GM23338 (cell line): ENCODE measurements around the gene TRNP1. TPM values are rescaled to one million over a fixed set of nuclear protein-coding genes. Genes with fewer than 3 reads are reported as not detected.
A peak's percentile ranks its signal among the peaks of the same experiment; 100 is the strongest.

ENCODE experiments used
- ATAC-seq: fragments of 200-7000 bp; cut with Tn5 transposase; 3 replicates; pipeline ENCODE4 v1.9.1; 2020
- DNase-seq: peaks from one replicate; pipeline ENCODE4 v3.0.0-alpha.2; 2015; ENCODE audit warnings: low spot score
- H2AFZ ChIP-seq: fragments of 200-600 bp; sonication (generic); 2 replicates; pipeline ENCODE4 v1.8.0; 2016; ENCODE audit warnings: antibody characterized with exemption, mild to moderate bottlenecking, moderate library complexity
- H3F3A ChIP-seq: fragments of 200-600 bp; sonication (generic); replicated peaks from 2 replicates; pipeline ENCODE4 v1.8.0; 2017; ENCODE audit warnings: antibody characterized with exemption, mixed run types, low read depth
- H3K27ac ChIP-seq: fragments of 200-600 bp; sonication (generic); 2 replicates; pipeline ENCODE4 v1.6.1; 2016; ENCODE audit warnings: low read depth
- H3K27me3 ChIP-seq: fragments of 200-600 bp; sonication (generic); 2 replicates; pipeline ENCODE4 v1.8.0; 2016; ENCODE audit warnings: mild to moderate bottlenecking, mixed run types, moderate library complexity; ENCODE audit not compliant: insufficient read depth
- H3K36me3 ChIP-seq: fragments of 200-600 bp; sonication (generic); 2 replicates; pipeline ENCODE4 v1.8.0; 2016; ENCODE audit warnings: mild to moderate bottlenecking; ENCODE audit not compliant: insufficient read depth
- H3K4me1 ChIP-seq: fragments of 200-600 bp; sonication (generic); 2 replicates; pipeline ENCODE4 v1.8.0; 2016; ENCODE audit warnings: mild to moderate bottlenecking, moderate library complexity; ENCODE audit not compliant: insufficient read depth
- H3K4me2 ChIP-seq: fragments of 200-600 bp; sonication (generic); 2 replicates; pipeline ENCODE4 v1.7.1; 2017; ENCODE audit warnings: mixed run types
- H3K4me3 ChIP-seq: fragments of 200-600 bp; sonication (generic); 2 replicates; pipeline ENCODE4 v1.6.1; 2016; ENCODE audit warnings: mixed run types
- H3K79me2 ChIP-seq: fragments of 200-600 bp; sonication (generic); replicated peaks from 2 replicates; pipeline ENCODE4 v1.8.0; 2017; ENCODE audit warnings: mild to moderate bottlenecking; ENCODE audit not compliant: insufficient read depth
- H3K9me2 ChIP-seq: fragments of 200-600 bp; sonication (generic); 2 replicates; pipeline ENCODE4 v1.8.0; 2017; ENCODE audit not compliant: insufficient read depth
- H4K20me1 ChIP-seq: fragments of 200-600 bp; sonication (generic); replicated peaks from 2 replicates; pipeline ENCODE4 v1.8.0; 2017; ENCODE audit warnings: mild to moderate bottlenecking; ENCODE audit not compliant: insufficient read depth
- H3K27ac Mint-ChIP-seq: 2 replicates; pipeline ENCODE4 v1.8.0; 2020; ENCODE audit warnings: inconsistent platforms, mild to moderate bottlenecking, moderate library complexity, mixed read lengths
- H3K27me3 Mint-ChIP-seq: 3 replicates; pipeline ENCODE4 v1.8.0; 2022; ENCODE audit warnings: low read depth, mild to moderate bottlenecking, moderate library complexity, mixed read lengths, inconsistent platforms; ENCODE audit not compliant: insufficient read depth, poor library complexity
- H3K36me3 Mint-ChIP-seq: 3 replicates; pipeline ENCODE4 v1.8.0; 2021; ENCODE audit warnings: low read depth, mild to moderate bottlenecking, inconsistent platforms, moderate library complexity, mixed read lengths
- H3K4me1 Mint-ChIP-seq: 3 replicates; pipeline ENCODE4 v1.8.0; 2020; ENCODE audit warnings: mild to moderate bottlenecking, inconsistent platforms, mixed read lengths
- H3K4me3 Mint-ChIP-seq: 3 replicates; pipeline ENCODE4 v1.8.0; 2021; ENCODE audit warnings: moderate library complexity, mild to moderate bottlenecking, inconsistent platforms, mixed read lengths
- H3K9me3 Mint-ChIP-seq: 3 replicates; pipeline ENCODE4 v1.8.0; 2020; ENCODE audit warnings: moderate library complexity, mild to moderate bottlenecking, inconsistent platforms, mixed read lengths
- ETS1 ChIP-seq: IDR thresholded peaks from 2 replicates; pipeline ENCODE4 v1.6.1; 2016; ENCODE audit warnings: antibody characterized with exemption
- EZH2 ChIP-seq: fragments of 200-600 bp; sonication (generic); IDR thresholded peaks from one replicate; pipeline ENCODE4 v1.8.0; 2017; ENCODE audit warnings: antibody characterized with exemption, mild to moderate bottlenecking, low read depth; ENCODE audit not compliant: unreplicated experiment
- JUNB ChIP-seq: IDR thresholded peaks from one replicate; pipeline ENCODE4 v1.6.1; 2016; ENCODE audit warnings: antibody characterized with exemption; ENCODE audit not compliant: unreplicated experiment
- NANOG ChIP-seq: IDR thresholded peaks from 2 replicates; pipeline ENCODE4 v1.6.1; 2016; ENCODE audit warnings: antibody characterized with exemption, borderline replicate concordance
- POLR2AphosphoS5 ChIP-seq: IDR thresholded peaks from 2 replicates; pipeline ENCODE4 v1.6.1; 2016; ENCODE audit warnings: antibody characterized with exemption, low read depth
- STAT1 ChIP-seq: IDR thresholded peaks from one replicate; pipeline ENCODE4 v1.6.1; 2016; ENCODE audit warnings: antibody characterized with exemption; ENCODE audit not compliant: unreplicated experiment
- ZNF331 ChIP-seq: fragments of 250-450 bp; sonication (Bioruptor Pico); IDR thresholded peaks from 2 replicates; pipeline ENCODE4 v1.5.0; 2020; ENCODE audit warnings: low read depth, mild to moderate bottlenecking, moderate library complexity
- polyA plus RNA-seq: library from polyadenylated mRNA; unstranded; fragments of >200 nt; fragmentation: Nextera tagmentation; extraction: Ambion mirVana; gene quantifications from 2 replicates; pipeline ENCODE4 v1.2.1, GENCODE V29; 2016
- total RNA-seq: library from RNA; depleted of rRNA; stranded (reverse); fragments of >200 nt; shearing (Covaris generic); gene quantifications from 2 replicates; pipeline ENCODE4 v1.2.3, GENCODE V29; 2014
- TF ChIP-seq, protein P1 (sequence below): fragments of 250-450 bp; sonication (Bioruptor Pico); IDR thresholded peaks from 2 replicates; pipeline ENCODE4 v1.5.0; 2020; ENCODE audit warnings: mild to moderate bottlenecking, moderate library complexity

Gene TRNP1
- total and polyA plus RNA-seq, 2 experiments from 2014 or later = 21.2 to 54.3 TPM

- Histone ChIP-seq H3F3A (peaks cover 61% of the 10 kb centered on the region), H3K4me3 (peak overlapping the region; percentile 44), H3K79me2 (peaks cover 66% of the 10 kb centered on the region), H2AFZ (no peak overlapping the region), H3K4me1 (peaks cover 72% of the 10 kb centered on the region), H3K27me3 (no peaks in the 10 kb centered on the region), H3K27ac (peak overlapping the region; percentile 99), H3K4me2 (peak overlapping the region; percentile 71), H3K9me2 (no peaks in the 10 kb centered on the region), H4K20me1 (peaks cover 20% of the 10 kb centered on the region), H3K36me3 (peaks cover 17% of the 10 kb centered on the region)
- Mint-ChIP-seq H3K4me1 (peaks cover 71% of the 10 kb centered on the region), H3K4me3 (peak overlapping the region; percentile 40; the same call in 1 of the 3 replicates), H3K9me3 (peaks cover 3% of the 10 kb centered on the region; the same call in 1 of the 3 replicates), H3K27me3 (peaks cover 65% of the 10 kb centered on the region), H3K36me3 (peaks cover 76% of the 10 kb centered on the region), H3K27ac (peak overlapping the region; percentile 97)
- peak; percentile 26 for DNase-seq
- no peak for ATAC-seq
- TF ChIP-seq, protein P1, sequence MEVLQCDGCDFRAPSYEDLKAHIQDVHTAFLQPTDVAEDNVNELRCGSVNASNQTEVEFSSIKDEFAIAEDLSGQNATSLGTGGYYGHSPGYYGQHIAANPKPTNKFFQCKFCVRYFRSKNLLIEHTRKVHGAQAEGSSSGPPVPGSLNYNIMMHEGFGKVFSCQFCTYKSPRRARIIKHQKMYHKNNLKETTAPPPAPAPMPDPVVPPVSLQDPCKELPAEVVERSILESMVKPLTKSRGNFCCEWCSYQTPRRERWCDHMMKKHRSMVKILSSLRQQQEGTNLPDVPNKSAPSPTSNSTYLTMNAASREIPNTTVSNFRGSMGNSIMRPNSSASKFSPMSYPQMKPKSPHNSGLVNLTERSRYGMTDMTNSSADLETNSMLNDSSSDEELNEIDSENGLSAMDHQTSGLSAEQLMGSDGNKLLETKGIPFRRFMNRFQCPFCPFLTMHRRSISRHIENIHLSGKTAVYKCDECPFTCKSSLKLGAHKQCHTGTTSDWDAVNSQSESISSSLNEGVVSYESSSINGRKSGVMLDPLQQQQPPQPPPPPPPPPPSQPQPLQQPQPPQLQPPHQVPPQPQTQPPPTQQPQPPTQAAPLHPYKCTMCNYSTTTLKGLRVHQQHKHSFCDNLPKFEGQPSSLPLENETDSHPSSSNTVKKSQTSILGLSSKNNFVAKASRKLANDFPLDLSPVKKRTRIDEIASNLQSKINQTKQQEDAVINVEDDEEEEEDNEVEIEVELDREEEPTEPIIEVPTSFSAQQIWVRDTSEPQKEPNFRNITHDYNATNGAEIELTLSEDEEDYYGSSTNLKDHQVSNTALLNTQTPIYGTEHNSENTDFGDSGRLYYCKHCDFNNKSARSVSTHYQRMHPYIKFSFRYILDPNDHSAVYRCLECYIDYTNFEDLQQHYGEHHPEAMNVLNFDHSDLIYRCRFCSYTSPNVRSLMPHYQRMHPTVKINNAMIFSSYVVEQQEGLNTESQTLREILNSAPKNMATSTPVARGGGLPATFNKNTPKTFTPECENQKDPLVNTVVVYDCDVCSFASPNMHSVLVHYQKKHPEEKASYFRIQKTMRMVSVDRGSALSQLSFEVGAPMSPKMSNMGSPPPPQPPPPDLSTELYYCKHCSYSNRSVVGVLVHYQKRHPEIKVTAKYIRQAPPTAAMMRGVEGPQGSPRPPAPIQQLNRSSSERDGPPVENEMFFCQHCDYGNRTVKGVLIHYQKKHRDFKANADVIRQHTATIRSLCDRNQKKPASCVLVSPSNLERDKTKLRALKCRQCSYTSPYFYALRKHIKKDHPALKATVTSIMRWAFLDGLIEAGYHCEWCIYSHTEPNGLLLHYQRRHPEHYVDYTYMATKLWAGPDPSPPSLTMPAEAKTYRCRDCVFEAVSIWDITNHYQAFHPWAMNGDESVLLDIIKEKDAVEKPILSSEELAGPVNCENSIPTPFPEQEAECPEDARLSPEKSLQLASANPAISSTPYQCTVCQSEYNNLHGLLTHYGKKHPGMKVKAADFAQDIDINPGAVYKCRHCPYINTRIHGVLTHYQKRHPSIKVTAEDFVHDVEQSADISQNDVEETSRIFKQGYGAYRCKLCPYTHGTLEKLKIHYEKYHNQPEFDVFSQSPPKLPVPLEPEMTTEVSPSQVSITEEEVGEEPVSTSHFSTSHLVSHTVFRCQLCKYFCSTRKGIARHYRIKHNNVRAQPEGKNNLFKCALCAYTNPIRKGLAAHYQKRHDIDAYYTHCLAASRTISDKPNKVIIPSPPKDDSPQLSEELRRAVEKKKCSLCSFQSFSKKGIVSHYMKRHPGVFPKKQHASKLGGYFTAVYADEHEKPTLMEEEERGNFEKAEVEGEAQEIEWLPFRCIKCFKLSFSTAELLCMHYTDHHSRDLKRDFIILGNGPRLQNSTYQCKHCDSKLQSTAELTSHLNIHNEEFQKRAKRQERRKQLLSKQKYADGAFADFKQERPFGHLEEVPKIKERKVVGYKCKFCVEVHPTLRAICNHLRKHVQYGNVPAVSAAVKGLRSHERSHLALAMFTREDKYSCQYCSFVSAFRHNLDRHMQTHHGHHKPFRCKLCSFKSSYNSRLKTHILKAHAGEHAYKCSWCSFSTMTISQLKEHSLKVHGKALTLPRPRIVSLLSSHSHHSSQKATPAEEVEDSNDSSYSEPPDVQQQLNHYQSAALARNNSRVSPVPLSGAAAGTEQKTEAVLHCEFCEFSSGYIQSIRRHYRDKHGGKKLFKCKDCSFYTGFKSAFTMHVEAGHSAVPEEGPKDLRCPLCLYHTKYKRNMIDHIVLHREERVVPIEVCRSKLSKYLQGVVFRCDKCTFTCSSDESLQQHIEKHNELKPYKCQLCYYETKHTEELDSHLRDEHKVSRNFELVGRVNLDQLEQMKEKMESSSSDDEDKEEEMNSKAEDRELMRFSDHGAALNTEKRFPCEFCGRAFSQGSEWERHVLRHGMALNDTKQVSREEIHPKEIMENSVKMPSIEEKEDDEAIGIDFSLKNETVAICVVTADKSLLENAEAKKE = no peak
- TF ChIP-seq ETS1 = no peak
- no peak for TF ChIP-seq ZNF331 (CRISPR knock-in tag)
- no peak for TF ChIP-seq EZH2
- no peak for TF ChIP-seq STAT1
- TF ChIP-seq NANOG = no peak
- TF ChIP-seq POLR2AphosphoS5 = no peak
- TF ChIP-seq JUNB = no peak
These were observed 5.2 kb downstream of the TRNP1 start for GRCh38 chr1:26998429-26999300.
